ENCODE measurements around the gene SMARCA4. TPM values are rescaled to one million over a fixed set of nuclear protein-coding genes. Genes with fewer than 3 reads are reported as not detected.
"Not testable (repeated sequence)": the region's sequence is repeated elsewhere in the genome, so short reads cannot be mapped to it uniquely, and the experiment has no call there.

Gene SMARCA4
- total RNA-seq, 2 experiments from 2014 or later = 99.9 to 107 TPM

DNA sequence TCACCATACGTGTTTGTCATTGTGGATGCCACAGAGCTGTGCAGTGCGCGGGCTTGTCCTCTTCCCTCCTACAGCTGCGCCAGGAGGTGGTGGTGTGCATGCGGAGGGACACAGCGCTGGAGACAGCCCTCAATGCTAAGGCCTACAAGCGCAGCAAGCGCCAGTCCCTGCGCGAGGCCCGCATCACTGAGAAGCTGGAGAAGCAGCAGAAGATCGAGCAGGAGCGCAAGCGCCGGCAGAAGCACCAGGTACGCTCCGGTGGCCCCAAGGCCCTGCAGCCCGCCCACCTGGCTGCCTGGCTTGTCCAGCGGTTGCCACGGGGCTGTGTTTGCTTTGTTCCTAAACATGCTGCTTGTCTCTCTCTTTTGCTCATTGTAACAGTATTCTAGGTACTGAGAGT, 30.2 kb downstream of the SMARCA4 start:
- H3K4me3 Mint-ChIP-seq = no peak overlapping the region
- no peak overlapping the region for H3K27ac Mint-ChIP-seq
- POLR2A ChIA-PET = no interaction called here

DNA sequence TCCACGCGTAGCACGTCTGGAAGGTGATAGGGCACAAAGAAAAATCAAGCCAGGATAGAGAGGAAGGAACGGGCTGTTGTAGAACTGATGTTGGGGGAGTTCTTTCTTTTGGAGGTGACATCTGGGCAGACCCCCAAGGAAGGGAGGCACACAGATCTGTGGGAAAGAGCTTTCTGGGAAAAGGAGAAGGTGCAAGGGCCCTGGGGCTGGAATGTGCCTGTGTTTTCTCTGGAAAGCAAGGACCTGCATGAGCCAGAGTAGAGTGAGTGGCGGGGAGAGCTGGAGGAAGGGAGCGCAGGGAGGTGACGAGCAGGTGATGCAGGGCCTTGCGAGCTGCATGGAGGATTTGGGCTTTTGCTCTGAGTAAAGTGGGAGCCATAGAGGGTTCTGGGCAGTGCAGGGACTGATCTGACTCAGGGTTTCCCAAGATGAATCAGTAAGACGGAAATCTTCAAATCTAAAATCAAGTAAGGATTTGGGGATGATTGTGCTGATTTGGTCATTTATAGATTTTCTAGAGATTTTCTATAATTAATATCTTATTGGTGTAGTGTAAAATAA, 30.8 kb downstream of the SMARCA4 start:
- Mint-ChIP-seq H3K4me1 (no peaks in the 10 kb centered on the region), H3K27ac (no peak overlapping the region), H3K4me3 (no peak overlapping the region), H3K36me3 (peaks cover 10% of the 10 kb centered on the region), H3K27me3 (no peaks in the 10 kb centered on the region), H3K9me3 (no peaks in the 10 kb centered on the region)
- DNase-seq = no peak
- POLR2A ChIA-PET = no interaction called here
- no peak for ATAC-seq (ENCODE audit: low read depth)

More for the DNA sequence above, 30.2 kb downstream of the SMARCA4 start:
- no peaks in the 10 kb centered on the region for H3K27me3 Mint-ChIP-seq
- no peaks in the 10 kb centered on the region for H3K4me1 Mint-ChIP-seq
- ATAC-seq (ENCODE audit: low read depth) (no peak), DNase-seq (no peak)
- peaks cover 9% of the 10 kb centered on the region for H3K36me3 Mint-ChIP-seq
- no peaks in the 10 kb centered on the region for H3K9me3 Mint-ChIP-seq

DNA sequence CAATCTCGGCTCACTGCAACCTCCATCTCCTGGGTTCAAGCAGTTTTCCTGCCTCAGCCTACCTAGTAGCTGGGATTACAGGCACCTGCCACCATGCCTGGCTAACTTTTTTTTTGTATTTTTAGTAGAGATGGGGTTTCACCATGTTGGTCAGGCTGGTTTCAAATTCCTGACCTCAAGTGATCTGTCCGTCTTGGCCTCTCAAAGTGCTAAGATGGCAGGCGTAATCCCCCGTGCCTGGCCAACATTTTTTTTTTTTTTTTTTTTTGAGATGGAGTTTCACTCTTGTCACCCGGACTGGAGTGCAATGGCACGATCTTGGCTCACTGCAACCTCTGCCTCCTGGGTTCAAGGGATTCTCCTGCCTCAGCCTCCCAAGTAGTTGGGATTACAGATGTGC, 31.3 kb downstream of the SMARCA4 start:
- POLR2A ChIA-PET = not testable (repeated sequence)

GRCh38 chr19:10995926-10996600, 35.2 kb downstream of the SMARCA4 start:
- ATAC-seq (ENCODE audit: low read depth) = no peak
- H3K36me3 Mint-ChIP-seq = peaks cover 18% of the 10 kb centered on the region
- H3K27me3 Mint-ChIP-seq = no peaks in the 10 kb centered on the region
- no peak overlapping the region for H3K27ac Mint-ChIP-seq
- POLR2A ChIA-PET = no interaction called here
- no peaks in the 10 kb centered on the region for H3K4me1 Mint-ChIP-seq
- H3K4me3 Mint-ChIP-seq = no peak overlapping the region
- no peak for DNase-seq
- H3K9me3 Mint-ChIP-seq = no peaks in the 10 kb centered on the region

More for the DNA sequence above, 31.3 kb downstream of the SMARCA4 start:
- DNase-seq; H3K27me3 Mint-ChIP-seq; H3K9me3 Mint-ChIP-seq; H3K27ac Mint-ChIP-seq; H3K4me1 Mint-ChIP-seq; H3K4me3 Mint-ChIP-seq; ATAC-seq (ENCODE audit: low read depth): not testable (repeated sequence)
- peaks cover 13% of the 10 kb centered on the region for H3K36me3 Mint-ChIP-seq

- Mint-ChIP-seq H3K4me1 (no peaks in the 10 kb centered on the region), H3K4me3 (no peak overlapping the region), H3K27me3 (no peaks in the 10 kb centered on the region), H3K36me3 (peaks cover 13% of the 10 kb centered on the region), H3K27ac (no peak overlapping the region), H3K9me3 (no peaks in the 10 kb centered on the region)
- POLR2A ChIA-PET = no interaction called here
- ATAC-seq (ENCODE audit: low read depth) (no peak), DNase-seq (no peak)
Measured at GRCh38 chr19:10998045-10998533, 37.3 kb downstream of the SMARCA4 start.

GRCh38 chr19:10998666-10999065, 37.8 kb downstream of the SMARCA4 start:
- Mint-ChIP-seq H3K27ac (no peak overlapping the region), H3K36me3 (peaks cover 13% of the 10 kb centered on the region), H3K27me3 (no peaks in the 10 kb centered on the region)

DNA sequence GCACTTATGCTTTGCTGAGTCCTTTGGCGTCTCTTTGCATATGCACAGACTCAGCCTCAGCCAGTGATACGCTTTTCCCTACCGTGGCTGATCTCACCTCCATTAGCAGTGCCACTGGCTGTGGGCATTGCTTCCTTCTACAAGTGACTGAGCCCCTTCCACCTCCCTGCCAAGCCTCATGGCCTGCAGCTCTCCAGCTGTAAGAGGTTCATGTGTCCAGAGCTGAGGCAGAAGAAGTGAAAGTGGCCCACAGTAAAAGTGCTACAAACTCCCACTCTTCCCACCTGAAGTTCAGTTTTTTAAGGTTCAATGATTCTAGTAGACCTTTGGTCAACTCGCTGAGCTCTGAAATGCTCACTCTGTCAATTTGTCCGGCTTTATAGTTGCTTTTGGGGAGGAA, 44.7 kb downstream of the SMARCA4 start:
- Mint-ChIP-seq H3K9me3 (no peaks in the 10 kb centered on the region), H3K36me3 (peaks cover 9% of the 10 kb centered on the region), H3K27me3 (no peaks in the 10 kb centered on the region), H3K4me1 (no peaks in the 10 kb centered on the region), H3K27ac (no peak overlapping the region), H3K4me3 (no peak overlapping the region)
- no peak for DNase-seq
- POLR2A ChIA-PET = interaction anchor here (0.6 kb wide), 1 partner anchor 274 kb away, joined by 3 read pairs; no protein-coding TSS in a partner anchor
- no peak for ATAC-seq (ENCODE audit: low read depth)

More at GRCh38 chr19:10998666-10999065, 37.8 kb downstream of the SMARCA4 start:
- no peak for DNase-seq
- Mint-ChIP-seq H3K4me1 (no peaks in the 10 kb centered on the region), H3K4me3 (no peak overlapping the region), H3K9me3 (no peaks in the 10 kb centered on the region)
- POLR2A ChIA-PET = no interaction called here
- no peak for ATAC-seq (ENCODE audit: low read depth)

DNA sequence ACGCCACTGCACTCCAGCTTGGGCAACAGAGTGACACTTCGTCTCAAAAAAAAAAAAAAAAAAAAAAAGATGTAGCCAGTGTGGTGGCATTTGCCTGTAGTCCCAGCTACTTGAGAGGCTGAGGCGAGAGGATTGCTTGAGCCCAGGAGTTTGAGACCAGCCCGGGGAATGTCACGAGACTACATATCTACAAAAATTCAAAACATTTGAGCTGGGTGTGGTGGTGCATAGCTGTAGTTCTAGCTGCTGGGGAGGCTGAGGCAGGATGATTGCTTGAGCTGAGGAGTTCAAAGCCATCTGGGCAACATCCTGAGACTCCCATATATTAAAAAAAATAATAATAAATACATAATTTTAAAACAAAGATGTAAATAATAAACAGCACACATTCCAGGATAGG, 46.6 kb downstream of the SMARCA4 start:
- no peak overlapping the region for H3K4me3 Mint-ChIP-seq
- ATAC-seq (ENCODE audit: low read depth) (no peak), DNase-seq (no peak)
- no peak overlapping the region for H3K27ac Mint-ChIP-seq
- POLR2A ChIA-PET = no interaction called here
- H3K27me3 Mint-ChIP-seq = no peaks in the 10 kb centered on the region
- H3K9me3 Mint-ChIP-seq = no peaks in the 10 kb centered on the region
- peaks cover 10% of the 10 kb centered on the region for H3K36me3 Mint-ChIP-seq
- no peaks in the 10 kb centered on the region for H3K4me1 Mint-ChIP-seq

DNA sequence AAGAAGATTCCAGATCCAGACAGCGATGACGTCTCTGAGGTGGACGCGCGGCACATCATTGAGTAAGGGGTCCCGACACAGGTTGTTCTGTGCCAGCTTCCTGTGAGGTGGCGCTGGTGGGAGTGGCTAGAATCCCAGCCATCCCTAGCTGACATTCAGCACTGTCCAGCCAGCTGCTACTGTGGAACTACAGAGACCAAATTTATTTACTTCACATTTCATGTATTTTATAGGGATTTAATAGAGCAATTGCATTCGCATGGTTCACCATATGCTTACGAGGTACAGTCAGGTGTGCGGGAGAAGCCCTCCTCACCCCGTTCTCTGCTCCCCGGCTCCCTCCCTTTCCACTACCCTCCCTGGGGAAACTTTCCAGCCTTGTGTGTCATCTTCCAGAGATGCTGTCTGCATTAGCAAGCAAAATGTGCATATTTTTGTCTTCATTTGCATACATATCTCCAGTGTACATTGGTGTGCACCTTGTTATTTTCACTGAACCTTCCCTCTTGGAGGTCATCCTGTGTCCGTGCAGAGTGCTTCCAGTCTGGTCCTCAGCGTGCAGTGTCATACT, 47.2 kb downstream of the SMARCA4 start:
- Mint-ChIP-seq H3K27me3 (no peaks in the 10 kb centered on the region), H3K4me3 (no peak overlapping the region), H3K9me3 (no peaks in the 10 kb centered on the region), H3K4me1 (no peaks in the 10 kb centered on the region), H3K36me3 (peaks cover 12% of the 10 kb centered on the region), H3K27ac (no peak overlapping the region)
- DNase-seq (no peak), ATAC-seq (ENCODE audit: low read depth) (no peak)
- POLR2A ChIA-PET = no interaction called here

- Mint-ChIP-seq H3K36me3 (peaks cover 14% of the 10 kb centered on the region), H3K9me3 (no peaks in the 10 kb centered on the region), H3K4me3 (no peak overlapping the region), H3K4me1 (no peaks in the 10 kb centered on the region), H3K27ac (no peak overlapping the region), H3K27me3 (no peaks in the 10 kb centered on the region)
- POLR2A ChIA-PET = no interaction called here
- no peak for ATAC-seq (ENCODE audit: low read depth)
- DNase-seq = no peak
Measured at GRCh38 chr19:11010041-11010440, 49.2 kb downstream of the SMARCA4 start.

DNA sequence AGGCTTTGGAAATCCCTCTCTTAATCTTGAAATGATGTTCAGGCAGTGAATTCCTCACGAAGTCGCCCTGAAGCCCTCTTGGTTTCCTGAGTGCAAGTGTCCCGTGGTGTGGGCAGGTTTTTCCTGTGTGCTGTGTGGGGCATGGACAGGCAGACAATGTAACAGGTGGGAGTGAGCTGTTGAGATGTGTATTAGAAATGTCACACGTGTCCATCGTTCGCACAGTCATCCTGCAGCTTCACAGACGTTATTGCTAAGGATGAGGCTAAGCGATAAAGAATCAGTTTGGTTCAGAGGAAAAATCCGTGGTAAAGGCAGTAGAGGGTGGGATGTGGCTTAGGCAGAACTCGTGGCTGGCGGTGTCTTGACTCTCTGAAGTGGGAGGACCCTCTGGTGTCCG, 51.7 kb downstream of the SMARCA4 start:
- Mint-ChIP-seq H3K36me3 (peaks cover 12% of the 10 kb centered on the region), H3K4me1 (no peaks in the 10 kb centered on the region), H3K27me3 (no peaks in the 10 kb centered on the region), H3K4me3 (no peak overlapping the region), H3K9me3 (no peaks in the 10 kb centered on the region), H3K27ac (no peak overlapping the region)
- POLR2A ChIA-PET = no interaction called here
- DNase-seq (no peak), ATAC-seq (ENCODE audit: low read depth) (no peak)

GRCh38 chr19:11013771-11014170, 52.9 kb downstream of the SMARCA4 start:
- ATAC-seq (ENCODE audit: low read depth) (no peak), DNase-seq (no peak)
- H3K27me3 Mint-ChIP-seq = no peaks in the 10 kb centered on the region
- POLR2A ChIA-PET = no interaction called here
- no peak overlapping the region for H3K27ac Mint-ChIP-seq
- peaks cover 10% of the 10 kb centered on the region for H3K36me3 Mint-ChIP-seq
- no peaks in the 10 kb centered on the region for H3K4me1 Mint-ChIP-seq
- H3K4me3 Mint-ChIP-seq = no peak overlapping the region
- H3K9me3 Mint-ChIP-seq = no peaks in the 10 kb centered on the region

- Mint-ChIP-seq H3K9me3 (no peaks in the 10 kb centered on the region), H3K4me1 (no peaks in the 10 kb centered on the region), H3K4me3 (no peak overlapping the region), H3K27ac (no peak overlapping the region), H3K27me3 (no peaks in the 10 kb centered on the region), H3K36me3 (peaks cover 10% of the 10 kb centered on the region)
- DNase-seq (no peak), ATAC-seq (ENCODE audit: low read depth) (no peak)
- POLR2A ChIA-PET = interaction anchor here (0.6 kb wide), 1 partner anchor 20 kb away, joined by 4 read pairs; no protein-coding TSS in a partner anchor
Measured at GRCh38 chr19:11014403-11014911, 53.6 kb downstream of the SMARCA4 start.

GRCh38 chr19:11016631-11017030, 55.8 kb downstream of the SMARCA4 start:
- no peak for DNase-seq
- Mint-ChIP-seq H3K36me3 (peaks cover 13% of the 10 kb centered on the region), H3K27ac (no peak overlapping the region), H3K27me3 (no peaks in the 10 kb centered on the region), H3K4me3 (no peak overlapping the region), H3K9me3 (no peaks in the 10 kb centered on the region), H3K4me1 (no peaks in the 10 kb centered on the region)
- POLR2A ChIA-PET = no interaction called here
- no peak for ATAC-seq (ENCODE audit: low read depth)
